Measurements from ENCODE around the gene GK.

DNA sequence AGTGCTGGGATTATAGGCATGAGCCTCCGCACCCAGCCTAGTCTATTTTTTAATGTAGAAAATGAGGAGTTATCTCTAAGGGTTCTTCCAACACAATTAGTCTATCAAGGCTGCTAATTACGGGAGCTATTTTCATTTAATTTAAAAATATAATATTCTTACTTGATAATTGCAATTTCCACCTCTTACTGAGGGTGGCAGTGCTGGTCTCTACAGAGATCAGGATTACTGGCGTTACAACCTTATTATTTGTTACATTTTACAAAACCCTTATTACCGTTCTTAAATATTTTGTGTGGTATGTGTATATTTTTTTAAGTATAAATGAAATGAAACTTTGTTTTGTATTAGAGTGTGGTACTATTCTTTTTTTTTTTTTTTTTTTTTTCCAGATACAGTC lies 17.6 kb upstream of the GK start:
- no peak for TF ChIP-seq POLR2A (IDR thresholded peaks at IDR 0.05)
- TF ChIP-seq POLR2AphosphoS5 (IDR thresholded peaks at IDR 0.05), result no peak

All from spleen (tissue), 3 donors.